ENCODE measurements around the gene CMTM4.
"Not testable (repeated sequence)": the region's sequence is repeated elsewhere in the genome, so short reads cannot be mapped to it uniquely, and the experiment has no call there.

Gene CMTM4

DNA sequence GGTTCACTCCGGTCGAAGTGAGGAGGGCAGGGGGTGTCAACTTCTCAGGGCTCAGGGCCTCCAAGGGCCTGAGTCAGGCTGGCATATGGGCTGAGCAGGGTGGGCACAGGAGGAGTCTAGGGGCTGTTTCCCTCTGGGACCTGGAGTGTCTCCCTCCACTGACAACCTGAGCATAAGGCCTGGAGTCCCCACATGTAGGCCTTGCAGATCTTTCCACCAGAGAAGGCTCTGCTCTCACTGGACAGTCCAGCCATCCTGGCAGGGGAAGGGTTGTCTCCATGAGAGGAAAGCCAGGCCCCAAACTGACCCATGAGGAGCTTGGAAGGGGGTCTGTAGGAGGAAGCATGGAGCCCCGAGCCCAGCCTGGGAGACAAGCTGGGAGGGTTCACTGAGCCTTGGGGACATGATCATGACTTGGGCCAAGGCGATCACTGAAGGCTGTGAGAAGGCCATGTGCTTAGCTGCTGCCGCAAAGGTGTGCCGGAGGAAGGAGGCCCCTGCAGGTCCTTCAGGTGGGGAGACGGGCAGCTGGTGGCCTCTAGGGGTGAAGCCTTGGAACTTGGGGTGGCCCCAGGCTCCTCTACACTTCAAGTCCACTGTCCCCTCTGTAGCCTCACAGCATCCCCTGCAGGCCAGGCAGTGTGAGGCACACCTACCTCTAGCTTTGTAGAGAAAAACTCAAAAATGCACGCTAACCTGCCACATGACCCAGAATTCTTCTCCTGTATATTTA is 107.4 kb downstream of the CMTM4 start:
- no peak for DNase-seq

DNA sequence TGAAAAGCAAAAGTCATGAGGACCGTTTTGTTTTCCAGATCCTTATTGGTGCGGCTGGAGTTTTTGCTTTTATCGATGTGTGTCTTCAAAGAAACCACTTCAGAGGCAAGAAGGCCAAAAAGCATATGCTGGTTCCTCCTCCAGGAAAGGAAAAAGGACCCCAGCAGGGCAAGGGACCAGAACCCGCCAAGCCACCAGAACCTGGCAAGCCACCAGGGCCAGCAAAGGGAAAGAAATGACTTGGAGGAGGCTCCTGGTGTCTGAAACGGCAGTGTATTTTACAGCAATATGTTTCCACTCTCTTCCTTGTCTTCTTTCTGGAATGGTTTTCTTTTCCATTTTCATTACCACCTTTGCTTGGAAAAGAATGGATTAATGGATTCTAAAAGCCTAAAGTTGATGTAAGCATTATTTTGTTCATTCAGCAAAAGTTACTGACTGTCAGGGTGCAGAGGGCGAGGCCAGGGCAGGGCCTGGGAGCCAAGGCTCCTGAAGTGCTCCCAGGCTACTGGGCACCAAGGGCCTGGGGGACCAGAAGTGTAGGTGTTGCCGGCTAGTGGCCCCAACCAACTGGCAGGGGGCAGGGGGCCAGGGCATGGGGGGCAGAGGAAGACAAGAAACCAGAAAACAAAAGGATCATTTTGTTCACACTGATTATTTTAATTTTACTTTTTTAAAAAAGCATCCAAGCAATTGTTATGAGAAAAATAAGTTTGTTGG is 108.5 kb downstream of the CMTM4 start:
- no peak for DNase-seq

DNA sequence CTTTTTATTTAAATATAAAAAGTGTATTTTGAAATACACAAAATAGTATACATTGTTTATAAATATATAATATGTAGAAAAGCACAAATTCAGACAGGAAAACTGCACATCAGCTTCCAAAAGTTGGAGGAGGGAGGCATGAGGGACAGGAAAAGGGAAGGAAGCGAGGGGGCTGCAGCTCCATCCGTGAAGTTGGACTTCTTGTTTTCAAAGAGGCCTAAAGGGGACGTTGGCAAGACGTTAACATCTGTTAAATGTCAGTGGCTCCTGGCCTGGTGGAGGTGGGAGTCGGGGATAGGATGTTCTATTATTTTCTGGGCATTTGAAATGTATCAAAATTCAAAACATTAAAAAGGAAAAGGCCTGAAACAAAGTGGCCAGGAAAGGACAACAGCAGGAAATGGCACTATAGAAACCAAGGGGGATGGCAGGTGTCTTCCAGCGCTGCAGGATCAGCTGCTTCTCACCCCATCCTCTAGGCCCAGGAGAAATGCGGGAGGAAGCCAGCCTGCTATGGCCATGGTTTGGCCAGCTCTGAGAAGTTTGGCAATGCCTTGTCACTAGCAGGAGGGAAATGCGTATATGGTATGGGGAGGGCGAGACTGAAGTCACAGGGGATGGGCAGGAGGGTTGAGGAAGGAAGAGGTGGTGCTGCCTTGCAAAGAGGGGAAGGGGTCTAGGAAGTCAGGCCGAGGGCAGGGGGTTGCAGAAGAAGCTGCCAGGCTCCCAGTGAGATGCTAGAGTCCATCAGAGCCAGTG is 110.9 kb downstream of the CMTM4 start:
- DNase-seq = no peak

DNA sequence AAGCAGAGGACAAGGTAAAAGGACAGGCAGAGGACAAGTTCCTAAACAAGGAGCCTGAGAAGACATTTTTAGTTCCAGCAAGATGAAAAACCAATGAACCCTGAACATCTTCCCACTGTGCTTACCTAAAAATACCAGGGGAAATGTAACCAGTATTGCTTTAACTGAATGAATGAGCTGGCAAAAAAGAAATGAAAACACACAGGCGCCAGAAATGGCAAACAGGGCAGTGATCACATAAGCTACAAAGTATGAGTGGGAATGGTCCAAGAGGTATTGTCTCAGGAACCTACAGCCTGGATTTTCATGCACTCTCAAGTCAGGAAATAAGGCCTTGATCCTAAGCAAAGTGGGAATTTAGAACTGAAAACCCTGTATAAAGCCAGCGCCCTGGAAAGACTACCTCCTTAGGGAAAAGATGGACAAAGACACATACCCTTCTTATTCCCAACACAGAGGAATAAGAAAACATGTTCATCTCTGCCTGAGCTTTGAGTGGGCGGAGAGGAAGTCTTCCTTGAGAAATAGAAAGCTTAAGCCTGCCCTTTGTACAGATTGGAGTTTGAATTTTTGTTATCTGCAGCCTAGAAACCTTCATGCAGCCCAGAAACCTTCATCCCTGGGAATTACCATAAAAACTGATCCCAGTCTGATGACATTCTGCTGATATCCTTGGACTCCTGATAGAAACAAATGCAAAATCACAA is 115.1 kb downstream of the CMTM4 start:
- DNase-seq = no peak

DNA sequence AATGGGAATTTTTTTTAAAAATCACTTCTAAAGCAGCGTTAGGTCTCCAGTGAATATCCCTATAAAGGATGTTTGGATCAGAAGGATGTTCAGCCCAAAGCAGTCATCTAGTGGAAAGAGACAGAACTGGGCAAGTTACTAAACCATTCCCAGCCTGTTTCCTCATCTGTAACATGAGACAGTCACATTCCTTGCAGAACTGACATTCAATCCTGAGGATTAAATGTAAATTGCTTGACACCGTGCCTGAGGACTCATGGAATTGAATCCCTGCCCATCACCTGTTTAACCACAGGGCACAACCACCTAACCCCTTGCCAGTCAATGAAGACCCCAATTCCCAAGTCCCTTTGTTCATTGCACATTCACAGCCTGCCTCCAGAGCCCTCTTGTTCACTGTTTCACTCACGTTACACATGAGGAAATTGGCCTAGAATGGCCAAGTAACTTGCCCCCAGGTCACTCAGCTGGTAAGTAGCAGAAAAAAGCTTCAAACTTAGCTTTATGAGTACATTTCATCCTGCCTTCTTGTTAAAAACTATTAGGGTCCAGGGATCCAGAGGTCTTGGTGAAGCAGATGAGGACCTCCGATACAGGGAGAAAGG is 115.8 kb downstream of the CMTM4 start:
- DNase-seq = no peak

DNA sequence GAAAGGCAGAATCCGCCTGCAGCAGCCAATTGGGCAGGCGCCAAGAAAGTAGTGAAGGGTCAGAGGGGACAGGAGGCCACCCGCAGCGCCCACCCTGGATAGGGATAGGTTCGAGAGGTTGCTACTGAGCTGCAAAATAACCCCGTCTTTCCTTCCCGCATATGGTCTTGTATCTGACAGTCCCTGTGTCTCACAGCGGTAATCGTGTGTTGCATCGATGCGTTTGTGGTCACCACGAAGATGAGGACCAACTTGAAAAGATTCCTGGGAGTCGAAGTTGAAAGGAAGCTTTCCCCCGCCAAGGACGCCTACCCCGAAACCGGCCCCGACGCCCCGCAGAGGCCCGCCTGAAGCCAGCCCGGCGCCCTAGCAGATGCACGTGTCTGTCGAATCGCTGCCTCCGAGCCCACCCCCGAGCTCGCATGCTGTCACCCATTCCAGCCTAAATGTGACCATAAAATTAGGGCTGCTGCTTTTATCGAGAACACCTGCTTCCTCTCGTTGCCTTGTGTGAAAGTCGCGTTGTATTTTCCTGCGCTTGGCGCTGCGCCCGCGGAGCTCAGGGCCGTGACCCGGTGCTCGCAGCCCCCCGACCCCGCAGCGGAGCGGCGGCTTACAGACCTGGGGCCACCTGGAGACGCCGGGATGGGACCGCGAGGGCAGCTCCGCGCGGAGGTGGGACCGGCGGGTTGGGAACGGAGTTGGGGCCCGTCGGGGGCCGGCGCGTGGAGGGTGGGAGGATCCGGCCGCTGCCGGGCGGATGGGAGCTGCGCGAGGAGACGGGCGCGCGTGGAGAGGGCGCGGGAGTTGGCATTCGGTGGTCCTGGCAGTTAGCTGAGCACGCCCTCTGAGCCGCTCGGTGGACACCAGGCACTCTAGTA is 117.7 kb downstream of the CMTM4 start, which contains the start of gene CMTM2:
Gene CMTM2, plus strand, starts transcription at position 813 of the 881 bp plus-strand sequence. CDS start 145 bp downstream, outside the sequence.
- no peak for DNase-seq

DNA sequence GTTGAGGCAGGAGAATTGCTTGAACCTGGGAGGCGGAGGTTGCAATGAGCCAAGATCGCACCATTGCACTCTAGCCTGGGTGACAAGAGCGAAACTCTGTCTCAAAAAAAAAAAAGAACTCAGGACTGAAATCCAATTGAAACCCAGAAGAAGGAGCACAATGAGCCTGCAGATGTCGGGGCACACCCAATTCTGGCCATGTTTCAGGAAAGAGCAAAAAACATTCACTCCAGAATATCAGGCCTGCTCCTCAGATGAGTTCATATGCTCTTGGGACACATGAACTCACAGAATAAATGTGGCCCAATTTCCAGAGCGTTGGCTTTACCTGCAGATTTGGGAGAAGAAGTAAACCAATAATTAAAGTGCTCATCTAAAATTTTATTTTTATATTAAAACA is 120.2 kb downstream of the CMTM4 start:
- no peak for DNase-seq

DNA sequence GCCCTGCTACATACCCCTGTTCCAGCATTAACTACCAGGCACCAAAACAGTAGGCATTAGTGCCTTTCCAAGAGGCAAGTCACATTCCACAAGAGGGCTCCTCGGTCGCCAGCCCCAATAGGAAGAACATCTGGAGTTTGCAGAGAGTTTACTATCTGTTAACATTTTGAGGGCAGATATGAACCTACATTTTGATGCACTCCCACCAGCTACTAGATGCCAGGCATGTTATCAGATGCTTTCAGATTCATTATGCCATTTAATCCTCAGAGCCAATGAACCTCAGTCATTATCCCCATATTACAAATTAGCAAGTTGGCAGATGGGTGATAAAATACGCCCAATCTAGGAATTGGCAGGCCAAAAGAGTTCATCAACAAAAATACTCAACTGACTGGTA is 121.5 kb downstream of the CMTM4 start:
- DNase-seq = no peak

DNA sequence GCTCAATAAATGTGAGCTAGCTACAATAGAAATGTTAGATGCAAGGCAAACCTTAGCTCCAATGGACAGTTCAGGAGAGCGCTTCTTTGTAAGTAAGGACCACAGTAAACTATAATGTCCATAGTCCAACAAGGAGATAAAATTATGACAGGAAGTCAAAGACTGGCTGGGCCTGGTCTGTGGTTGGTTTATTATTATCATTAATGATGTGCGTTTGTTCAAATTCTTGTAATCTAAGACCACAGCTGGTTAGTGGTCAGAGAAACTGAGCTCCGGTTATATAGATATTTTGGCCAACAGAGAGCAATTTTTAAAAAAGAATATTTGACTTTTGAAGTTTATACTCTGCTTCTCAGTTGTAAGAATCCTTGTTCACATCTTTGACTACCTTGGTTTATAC is 122.0 kb downstream of the CMTM4 start:
- no peak for DNase-seq

DNA sequence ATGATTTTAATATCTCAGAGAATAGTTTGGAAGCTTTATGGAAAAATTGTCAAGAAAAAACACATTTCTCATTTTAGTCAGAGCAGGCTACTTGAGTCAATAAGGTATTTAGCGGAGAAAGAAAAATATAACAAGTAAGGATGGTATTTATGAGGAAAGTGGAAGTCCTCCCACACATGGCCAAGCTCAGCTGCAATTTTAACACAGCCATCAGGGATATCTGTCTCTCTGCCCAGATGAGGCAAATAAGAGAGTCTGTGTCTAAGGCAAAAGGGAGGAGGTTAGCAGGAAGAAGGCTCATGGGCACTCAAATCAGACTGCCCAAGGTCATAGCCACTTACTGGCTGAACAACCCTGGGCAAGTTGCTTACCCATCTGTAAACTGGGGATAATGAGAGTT is 122.5 kb downstream of the CMTM4 start:
- no peak for DNase-seq

DNA sequence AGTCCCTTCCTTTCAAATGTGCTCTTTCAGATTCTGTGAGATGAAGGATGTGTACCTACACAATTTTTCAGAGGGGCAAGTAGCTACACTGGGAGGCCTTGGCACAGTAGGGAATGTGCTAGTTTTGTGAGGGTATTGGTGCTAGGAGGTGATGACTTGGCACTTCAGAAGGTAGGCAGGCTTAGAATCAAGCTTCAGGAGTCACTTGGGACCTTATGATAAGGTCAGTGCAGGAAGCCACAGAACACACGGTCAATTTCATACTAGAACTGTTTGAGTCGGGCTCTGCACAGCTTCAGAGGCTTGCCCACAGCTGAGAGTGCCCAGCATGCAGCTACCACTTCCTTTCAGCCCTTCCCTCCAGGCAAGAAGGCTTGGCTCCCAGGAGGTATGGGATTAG is 124.2 kb downstream of the CMTM4 start:
- no peak for DNase-seq

DNA sequence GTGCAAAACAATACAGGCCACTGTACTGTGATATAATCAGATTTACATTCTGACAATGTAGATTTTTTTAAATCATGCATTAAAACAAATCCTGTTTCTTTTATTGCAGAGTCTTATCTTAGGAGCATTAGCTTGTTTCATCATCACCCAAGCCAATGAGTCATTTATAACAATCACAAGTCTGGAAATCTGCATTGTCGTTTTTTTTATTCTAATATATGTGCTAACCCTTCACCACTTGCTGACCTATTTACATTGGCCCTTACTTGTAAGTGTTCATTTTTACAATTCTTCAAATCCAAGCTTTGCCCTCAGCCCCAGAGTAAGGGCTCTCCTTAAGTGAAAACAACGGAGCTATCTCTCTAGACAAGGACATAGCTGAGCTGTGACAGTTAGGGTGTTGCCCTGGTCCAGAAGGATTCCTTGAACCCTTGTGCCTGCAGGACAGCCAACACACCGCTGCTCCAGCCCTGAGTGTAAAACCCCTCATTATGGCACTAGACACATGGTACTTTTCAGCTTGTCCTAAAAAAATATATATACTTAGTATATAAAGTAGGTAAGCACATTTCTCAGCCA is 126.6 kb downstream of the CMTM4 start:
- DNase-seq = no peak

DNA sequence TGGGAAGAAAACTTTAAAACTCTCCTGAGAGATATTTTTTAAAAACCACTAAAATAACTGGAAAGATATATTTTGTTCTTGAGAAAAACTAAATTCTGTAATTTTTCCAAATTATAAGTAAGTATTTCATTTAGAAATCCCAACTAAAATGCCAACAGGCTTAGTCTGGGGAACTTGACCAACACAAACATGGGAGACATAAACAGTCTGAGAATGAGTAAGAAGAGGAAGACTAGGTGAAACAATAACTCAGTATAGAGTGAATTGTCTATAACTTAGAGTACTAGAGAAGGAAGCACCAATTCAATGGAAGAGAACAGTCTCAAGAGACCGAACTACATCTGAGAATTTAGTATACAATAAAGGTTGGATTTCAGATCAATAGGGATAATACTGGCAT is 127.4 kb downstream of the CMTM4 start:
- no peak for DNase-seq

DNA sequence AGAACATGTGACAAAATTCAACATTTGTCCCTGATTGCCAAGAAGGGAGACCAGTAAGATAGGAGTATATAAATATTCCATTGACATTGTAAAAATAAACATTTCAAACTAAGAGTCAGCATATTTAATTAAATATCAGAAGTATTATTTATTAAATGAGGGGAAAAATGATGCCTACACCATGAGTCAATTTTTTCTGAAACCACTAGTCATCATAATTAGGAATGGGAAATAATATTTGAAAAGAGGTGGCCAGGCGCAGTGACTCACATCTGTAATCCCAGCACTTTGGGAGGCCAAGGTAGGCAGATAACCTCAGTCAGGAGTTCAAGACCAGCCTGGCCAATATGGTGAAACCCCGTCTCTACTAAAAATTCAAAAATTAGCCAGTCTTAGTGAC is 128.2 kb downstream of the CMTM4 start:
- DNase-seq = no peak

DNA sequence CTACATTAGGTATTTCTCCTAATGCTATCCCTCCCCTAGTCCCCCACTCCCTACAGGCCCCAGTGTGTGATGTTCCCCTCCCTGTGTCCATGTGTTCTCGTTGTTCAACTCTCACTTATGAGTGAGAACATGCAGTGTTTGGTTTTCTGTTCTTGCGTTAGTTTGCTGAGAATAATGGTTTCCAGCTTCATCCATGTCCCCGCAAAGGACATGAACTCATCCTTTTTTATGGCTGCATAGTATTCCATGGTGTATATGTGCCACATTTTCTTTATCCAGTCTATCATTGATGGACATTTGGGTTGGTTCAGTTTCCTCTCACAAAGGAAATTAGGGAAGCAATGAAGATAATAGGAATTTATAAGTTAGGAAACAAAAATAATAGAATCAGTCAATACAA is 129.3 kb downstream of the CMTM4 start:
- not testable (repeated sequence) for DNase-seq

DNA sequence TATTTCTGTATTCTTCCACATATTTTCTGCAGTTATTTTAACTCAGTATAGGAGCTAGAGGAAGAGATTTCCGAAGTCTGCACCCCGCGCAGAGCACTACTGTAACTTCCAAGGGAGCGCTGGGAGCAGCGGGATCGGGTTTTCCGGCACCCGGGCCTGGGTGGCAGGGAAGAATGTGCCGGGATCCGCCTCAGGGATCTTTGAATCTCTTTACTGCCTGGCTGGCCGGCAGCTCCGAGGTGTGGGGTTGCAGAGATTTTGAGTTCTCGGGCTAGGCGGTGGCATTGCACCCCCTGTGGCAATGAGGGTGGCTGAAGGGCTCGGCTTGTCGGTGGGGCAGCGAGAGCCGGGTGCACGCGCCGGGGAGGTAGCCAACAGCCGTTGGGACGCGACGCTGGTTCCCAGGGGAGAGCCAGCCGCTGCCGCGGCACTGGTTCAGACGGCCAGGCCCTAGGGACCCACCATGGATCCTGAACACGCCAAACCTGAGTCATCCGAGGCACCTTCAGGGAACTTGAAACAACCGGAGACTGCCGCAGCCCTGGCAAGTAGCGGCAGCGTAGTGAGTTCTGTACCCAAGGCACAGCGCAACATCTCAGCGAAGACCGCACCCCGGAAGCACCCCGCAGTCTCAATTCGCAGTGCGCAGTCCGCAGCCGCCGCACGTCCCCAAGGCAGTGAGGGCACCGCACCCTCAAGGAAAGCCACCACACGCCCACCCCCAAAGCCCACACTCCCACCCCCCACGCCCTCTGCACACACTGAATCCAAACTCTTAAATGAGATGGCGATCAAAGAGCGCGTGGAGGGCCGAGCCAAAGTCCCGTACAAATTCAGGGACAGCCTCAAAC is 130.3 kb downstream of the CMTM4 start, which contains the start of gene CMTM1:
Gene CMTM1, plus strand, starts transcription at position 389 of the 851 bp plus-strand sequence. Its CDS starts 75 bp downstream, at position 464.
- no peak for DNase-seq

Measured in NCI-H2171 (cell line).